Renal pelvis (tissue), 4 donors: ENCODE data around the gene ZNF416. TPM values are rescaled to one million over a fixed set of nuclear protein-coding genes. Genes with fewer than 3 reads are reported as not detected.

Experiments used
- DNase-seq: peaks from one replicate; pipeline ENCODE4 v3.0.0-alpha.2; 2013
- polyA plus RNA-seq, 3 donors: library from polyadenylated mRNA; unstranded; fragments of 120-200 nt; gene quantifications; one replicate each; pipeline ENCODE4 v1.2.1, GENCODE V29; 2013; ENCODE audit not compliant: insufficient read length in 3 of 3

The ZNF416 gene
- polyA plus RNA-seq, 3 donors: 7.7 to 9.5 (median 9.3) TPM

DNA sequence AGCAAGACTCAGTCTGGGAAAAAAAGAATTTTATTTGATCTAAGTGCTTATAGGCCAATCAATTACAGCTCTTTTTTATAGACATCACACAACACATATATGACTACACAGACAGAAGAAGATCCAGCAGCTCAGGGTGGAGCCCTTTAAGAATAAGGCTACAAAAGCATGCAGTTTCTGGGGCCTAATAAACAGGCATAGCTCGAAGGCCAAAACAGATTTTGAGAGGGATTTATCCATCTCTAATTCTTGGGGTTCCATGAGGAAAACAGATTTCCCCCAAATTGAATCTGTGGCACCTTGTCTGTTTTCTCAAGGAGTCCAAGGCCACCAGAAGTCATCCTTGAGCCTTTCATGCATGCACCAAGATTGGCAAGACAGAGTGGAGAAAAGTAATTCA is 15.2 kb downstream of the ZNF416 start:
- no peak for DNase-seq

DNA sequence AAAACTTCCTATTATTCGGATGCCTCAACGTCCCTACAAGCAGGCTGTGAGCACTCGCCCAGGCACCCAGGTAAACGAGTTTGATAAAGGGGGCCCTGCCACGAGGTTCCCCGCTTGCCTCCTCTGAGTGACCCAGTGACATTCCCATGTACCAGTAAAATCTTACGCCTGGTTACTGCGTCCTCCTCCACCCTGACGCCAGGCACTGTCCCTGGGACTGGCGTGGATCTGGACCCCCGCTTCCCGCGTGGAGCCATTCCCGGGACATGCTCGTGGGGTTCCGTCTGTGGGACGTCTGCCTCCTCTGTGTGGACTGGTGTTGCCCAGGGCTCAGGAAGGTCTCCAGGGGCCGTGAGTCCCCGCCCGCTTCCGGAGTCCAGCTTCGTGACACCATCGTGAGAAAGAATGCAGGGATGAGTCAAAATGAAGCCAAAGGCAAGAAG is 18.6 kb downstream of the ZNF416 start:
- DNase-seq: no peak

DNA sequence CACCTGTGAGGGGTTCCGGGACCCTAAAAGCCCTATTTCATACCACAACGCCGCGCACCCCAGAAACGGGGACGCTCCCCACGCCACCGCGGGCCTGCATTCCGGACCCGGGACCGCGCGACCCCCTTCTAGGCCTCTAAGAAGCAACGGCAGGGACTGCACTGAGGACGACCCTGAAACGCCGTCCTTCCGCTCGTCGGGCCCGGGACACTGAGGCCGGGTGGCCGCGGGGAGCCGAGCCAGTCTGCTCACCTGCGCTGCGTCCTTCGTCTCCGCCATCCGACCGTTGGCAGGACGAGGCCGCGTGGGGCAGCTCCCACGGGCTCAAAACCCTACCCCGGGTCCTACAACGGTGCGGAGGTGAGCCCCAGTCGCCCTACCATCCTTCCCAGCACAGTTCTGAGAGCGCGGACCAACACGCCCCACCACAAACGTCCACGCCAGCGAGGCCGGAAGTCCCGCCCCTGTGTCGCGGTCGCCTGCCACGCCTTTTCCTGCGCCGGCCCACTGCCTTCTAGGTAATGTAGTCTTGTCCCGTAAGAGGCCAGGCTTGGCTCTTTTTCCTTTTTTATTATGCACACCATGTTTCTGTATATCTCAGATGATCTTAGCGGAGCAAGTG is 19.2 kb downstream of the ZNF416 start, which contains the start of gene ZNF550:
TSS of gene ZNF550 (minus strand) at position 460 of the 622 bp plus-strand sequence. CDS start at position 279, 181 bp downstream.
- DNase-seq: peak; percentile 88

DNA sequence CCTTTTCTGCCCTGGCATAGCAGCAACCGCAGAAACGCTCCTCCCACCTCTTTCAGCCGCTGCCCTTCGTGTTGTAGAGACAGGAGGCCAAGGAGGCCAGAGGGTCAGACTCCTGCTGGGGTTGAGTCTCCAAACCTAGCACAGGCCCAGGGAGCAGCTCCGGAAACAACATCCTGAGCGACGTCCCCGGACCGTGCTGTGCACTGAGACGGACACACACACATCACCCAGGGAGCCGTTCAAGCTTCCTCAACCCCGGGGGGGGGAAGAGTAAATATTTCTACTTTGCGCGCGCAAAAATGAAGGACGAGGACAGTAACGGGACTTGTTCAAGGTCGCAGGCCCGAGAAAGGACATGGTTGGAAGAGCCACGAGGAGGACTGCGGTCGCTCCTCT is 19.7 kb downstream of the ZNF416 start:
- no peak for DNase-seq

DNA sequence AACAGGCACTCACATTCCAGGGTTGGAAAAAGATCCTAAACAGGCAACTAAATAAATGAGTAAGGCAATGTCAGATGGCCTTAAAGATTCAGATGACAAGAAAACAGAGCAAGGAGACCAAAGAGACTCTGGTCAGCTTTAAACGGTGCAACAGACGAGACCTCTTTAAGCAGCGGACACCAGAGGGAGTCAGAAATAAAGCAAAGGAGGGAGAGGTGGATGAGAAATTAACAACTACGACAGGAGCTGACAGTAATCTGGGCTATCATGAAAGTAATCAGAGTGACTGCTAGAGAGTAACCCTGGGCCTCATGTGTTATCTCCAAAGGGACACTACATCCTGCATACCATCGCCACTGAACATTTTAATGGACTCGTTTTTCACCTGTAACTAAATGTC is 20.2 kb downstream of the ZNF416 start:
- no peak for DNase-seq

DNA sequence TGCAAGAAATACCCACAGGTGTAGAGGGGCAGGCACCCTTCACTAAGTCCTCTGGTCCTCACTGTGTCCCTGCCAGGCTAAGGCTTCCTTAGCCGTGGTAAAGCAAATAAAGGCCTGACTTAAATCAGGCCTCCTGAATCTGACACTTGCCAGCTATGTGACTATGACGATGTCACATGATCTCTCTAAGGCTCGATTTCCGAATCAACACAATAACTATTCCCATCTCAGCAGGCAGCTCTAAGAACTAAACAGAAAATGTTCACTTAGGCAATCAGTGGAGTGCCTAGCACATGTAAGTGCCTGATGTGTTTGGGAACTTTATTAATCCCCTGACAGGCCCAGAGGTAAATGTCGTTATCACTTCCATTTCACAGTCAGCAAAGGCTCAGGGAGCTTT is 21.1 kb downstream of the ZNF416 start:
- DNase-seq: no peak

DNA sequence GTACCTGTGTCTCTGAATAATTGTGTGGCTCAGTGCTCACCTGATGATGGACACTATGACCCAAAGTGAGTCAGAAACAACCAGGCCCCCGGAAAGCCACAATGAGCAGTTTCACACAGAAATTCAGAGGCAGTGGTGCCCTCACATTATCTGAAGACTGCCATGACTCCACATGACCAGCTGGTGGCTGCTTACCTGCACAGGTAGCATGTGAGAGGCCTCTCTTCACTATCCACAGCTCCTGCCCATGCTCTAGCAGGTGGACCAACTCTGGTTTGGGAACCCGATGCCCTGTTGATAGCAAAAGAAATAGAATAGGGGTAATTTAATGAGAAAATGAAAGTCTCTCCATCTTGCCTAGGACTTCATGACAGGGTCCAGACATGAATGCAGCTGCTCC is 26.3 kb downstream of the ZNF416 start:
- DNase-seq: no peak

DNA sequence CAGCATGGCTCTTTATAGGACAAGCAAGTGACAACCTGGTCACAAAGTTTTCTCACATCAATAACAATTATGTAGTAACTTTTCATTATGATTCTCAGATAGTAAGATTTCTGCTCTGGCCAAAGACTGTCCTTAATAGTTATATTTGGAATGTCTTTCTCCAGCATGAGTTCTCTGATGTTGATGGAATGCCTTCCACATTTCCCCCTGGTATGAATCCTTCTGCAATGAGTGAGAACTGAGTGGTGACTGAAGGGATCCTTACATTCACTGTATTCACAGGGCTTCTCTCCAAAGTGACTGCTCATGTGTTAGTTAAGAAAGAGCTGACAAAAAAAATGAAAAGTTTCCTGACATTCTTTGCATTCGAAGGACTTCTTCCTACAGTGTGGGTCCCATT is 32.2 kb downstream of the ZNF416 start:
- no peak for DNase-seq

DNA sequence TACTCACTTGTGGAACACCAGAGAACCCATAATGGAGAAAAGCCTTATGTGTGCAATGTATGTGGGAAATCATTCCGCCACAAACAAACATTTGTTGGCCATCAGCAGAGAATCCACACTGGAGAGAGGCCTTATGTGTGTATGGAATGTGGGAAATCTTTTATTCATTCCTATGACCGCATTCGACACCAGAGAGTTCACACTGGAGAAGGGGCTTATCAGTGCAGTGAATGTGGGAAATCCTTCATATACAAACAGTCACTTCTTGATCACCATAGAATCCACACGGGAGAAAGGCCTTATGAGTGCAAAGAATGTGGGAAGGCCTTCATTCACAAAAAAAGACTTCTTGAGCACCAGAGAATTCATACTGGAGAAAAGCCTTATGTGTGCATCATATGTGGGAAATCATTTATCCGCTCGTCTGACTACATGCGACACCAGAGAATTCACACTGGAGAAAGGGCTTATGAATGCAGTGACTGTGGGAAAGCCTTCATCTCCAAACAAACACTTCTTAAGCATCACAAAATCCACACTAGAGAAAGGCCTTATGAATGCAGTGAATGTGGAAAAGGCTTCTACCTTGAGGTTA is 40.7 kb downstream of the ZNF416 start:
- no peak for DNase-seq

DNA sequence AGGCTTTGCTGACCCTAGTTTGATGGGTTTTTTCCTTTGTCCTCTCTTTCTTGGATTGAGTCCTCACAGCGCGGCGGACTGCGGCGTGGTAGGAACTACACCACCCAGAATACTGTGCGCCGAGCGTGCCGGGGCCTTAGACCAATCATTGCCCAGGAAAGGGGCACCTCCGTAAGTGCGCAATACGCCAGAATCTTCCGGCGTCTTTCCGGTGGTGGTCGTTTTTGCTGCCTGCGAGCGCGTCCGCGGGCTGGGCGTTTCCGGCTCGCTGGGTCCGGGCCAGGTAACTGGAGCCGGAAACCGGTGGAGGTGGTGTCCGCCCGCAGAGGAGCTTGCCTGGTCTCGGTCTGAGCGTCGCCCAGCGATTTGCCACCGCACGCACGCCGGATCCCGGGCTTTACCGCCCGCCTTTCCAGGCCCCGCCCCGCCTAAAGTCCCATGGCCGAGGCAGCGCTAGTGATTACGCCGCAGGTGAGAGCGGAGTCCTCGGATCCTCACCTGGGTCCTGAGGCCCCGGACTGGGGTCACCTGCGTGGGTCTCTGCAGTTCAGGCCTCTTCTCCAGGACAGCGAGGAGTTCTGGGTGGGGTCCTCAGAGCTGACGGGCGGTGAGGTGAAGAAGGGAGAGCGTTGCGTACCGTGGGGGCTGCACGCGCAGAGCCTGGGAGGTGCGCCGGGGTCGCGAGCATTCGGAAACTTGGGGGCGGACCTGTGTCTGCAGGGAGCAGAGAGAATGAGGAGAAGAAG is 51.4 kb downstream of the ZNF416 start, which contains the start of gene ZNF549:
TSS of gene ZNF549 (plus strand) at position 221 of the 746 bp plus-strand sequence. CDS start at position 439, 218 bp downstream.
- peak; percentile 93 for DNase-seq

Other genes with a start within 250 kb of the ZNF416 start
- 10 to 100 TPM; 15.1 to 20.2 (median 17.6) TPM for gene ZNF304, start 227.6 kb downstream of the ZNF416 start, polyA plus RNA-seq
- 10 to 100 TPM; 15.7 to 18.1 (median 17.8) TPM for gene TRAPPC2B, start 215.4 kb downstream of the ZNF416 start, polyA plus RNA-seq
- 1 to 10 TPM; 5.6 to 9.7 (median 9.0) TPM for gene ZNF547, start 215.4 kb downstream of the ZNF416 start, polyA plus RNA-seq
- 10 to 100 TPM; 17.9 to 40.9 (median 28.8) TPM for gene ZNF548, start 189.1 kb downstream of the ZNF416 start, polyA plus RNA-seq
- 10 to 100 TPM in 2 of 3 donors, 1 to 10 TPM in 1; 9.5 to 17.1 (median 12.9) TPM for gene ZNF17, start 167.8 kb downstream of the ZNF416 start, polyA plus RNA-seq
- 10 to 100 TPM in 2 of 3 donors, 1 to 10 TPM in 1; 8.9 to 20.2 (median 13.3) TPM for gene ZNF749, start 143.6 kb downstream of the ZNF416 start, polyA plus RNA-seq
- 1 to 10 TPM; 1.9 to 7.8 (median 5.3) TPM for gene VN1R1, start 121.8 kb downstream of the ZNF416 start, polyA plus RNA-seq
- gene ZNF772, start 101.3 kb downstream of the ZNF416 start, polyA plus RNA-seq: 10 to 100 TPM; 18.9 to 33.1 (median 25.2) TPM
- 10 to 100 TPM; 19.3 to 25.2 (median 25.1) TPM for gene ZNF419, start 91.2 kb downstream of the ZNF416 start, polyA plus RNA-seq
- 10 to 100 TPM; 11.4 to 17.0 (median 16.0) TPM for gene ZNF773, start 79.0 kb downstream of the ZNF416 start, polyA plus RNA-seq
- gene ZNF549, start 51.6 kb downstream of the ZNF416 start, polyA plus RNA-seq: 10 to 100 TPM; 10.8 to 17.9 (median 16.3) TPM
- 10 to 100 TPM; 19.1 to 25.3 (median 20.8) TPM for gene ZNF550, start 19.0 kb downstream of the ZNF416 start, polyA plus RNA-seq
- 10 to 100 TPM; 19.7 to 21.0 (median 20.8) TPM for gene ZIK1, start 5.2 kb upstream of the ZNF416 start, polyA plus RNA-seq
- gene ZNF530, start 21.0 kb upstream of the ZNF416 start, polyA plus RNA-seq: 1 to 10 TPM; 4.6 to 7.7 (median 6.7) TPM
- 10 to 100 TPM; 25.9 to 30.7 (median 27.7) TPM for gene ZNF134, start 35.3 kb upstream of the ZNF416 start, polyA plus RNA-seq
- gene ZNF211, start 54.3 kb upstream of the ZNF416 start, polyA plus RNA-seq: 10 to 100 TPM; 29.8 to 52.6 (median 38.6) TPM
- under 1 TPM in 1 of 3 donors, not detected in 2; 0.24 TPM for gene ZSCAN4, start 90.0 kb upstream of the ZNF416 start, polyA plus RNA-seq
- 10 to 100 TPM; 12.3 to 21.4 (median 17.8) TPM for gene ZNF551, start 103.1 kb upstream of the ZNF416 start, polyA plus RNA-seq
- gene ZNF154, start 130.3 kb upstream of the ZNF416 start, polyA plus RNA-seq: 10 to 100 TPM; 23.9 to 39.4 (median 37.7) TPM
- 10 to 100 TPM; 17.3 to 27.2 (median 20.8) TPM for gene ZNF671, start 148.7 kb upstream of the ZNF416 start, polyA plus RNA-seq
- gene ZNF776, start 167.9 kb upstream of the ZNF416 start, polyA plus RNA-seq: 10 to 100 TPM; 32.9 to 45.5 (median 40.8) TPM
- 10 to 100 TPM; 17.8 to 33.8 (median 30.4) TPM for gene ZNF586, start 190.8 kb upstream of the ZNF416 start, polyA plus RNA-seq
- 10 to 100 TPM; 13.1 to 31.5 (median 30.4) TPM for gene ZNF552, start 236.0 kb upstream of the ZNF416 start, polyA plus RNA-seq